K562 (cell line): Measurements from ENCODE around the gene ITPR1. TPM values are rescaled to one million over a fixed set of nuclear protein-coding genes. Genes with fewer than 3 reads are reported as not detected.

Source experiments
- ATF7 ChIP-seq: fragments of 450-650 bp; IDR thresholded peaks from 2 replicates; pipeline ENCODE4 v1.7.1; 2014; ENCODE audit warnings: mild to moderate bottlenecking, moderate library complexity
- BRD9 ChIP-seq: fragments of 450-650 bp; IDR thresholded peaks from 2 replicates; pipeline ENCODE4 v1.6.1; 2018; ENCODE audit warnings: low read depth; ENCODE audit not compliant: partially characterized antibody
- CBX3 ChIP-seq, 2 experiments: IDR thresholded peaks; 1 replicate in 1 of 2; 2 replicates in 1 of 2; pipeline ENCODE4 v1.6.1; 2012; ENCODE audit warnings: inconsistent platforms in 2 of 2, low read length in 2 of 2, borderline replicate concordance in 1 of 2, control low read depth in 1 of 2
- CUX1 ChIP-seq: fragments of 200-800 bp; sonication (Bioruptor generic); IDR thresholded peaks from 2 replicates; pipeline ENCODE4 v1.6.1; 2016; ENCODE audit warnings: missing genetic modification characterization, missing compliant biosample characterization
- GTF2E2 ChIP-seq: fragments of 200-800 bp; sonication (Bioruptor generic); IDR thresholded peaks from 2 replicates; pipeline ENCODE4 v1.6.1; 2016; ENCODE audit warnings: missing genetic modification characterization, missing compliant biosample characterization
- GTF2F1 ChIP-seq: IDR thresholded peaks from 2 replicates; pipeline ENCODE4 v1.6.1; 2011; ENCODE audit warnings: low read depth, low read length, improper control_type of control experiment
- L3MBTL2 ChIP-seq: fragments of 450-650 bp; IDR thresholded peaks from 2 replicates; pipeline ENCODE4 v1.6.1; 2016; ENCODE audit warnings: mild to moderate bottlenecking, moderate library complexity
- NBN ChIP-seq: fragments of 450-650 bp; IDR thresholded peaks from 2 replicates; pipeline ENCODE4 v1.6.1; 2016; ENCODE audit warnings: low read depth, mild to moderate bottlenecking
- SMARCA4 ChIP-seq: fragments of 450-650 bp; IDR thresholded peaks from 2 replicates; pipeline ENCODE4 v1.6.1; 2016
- THRAP3 ChIP-seq: fragments of 450-650 bp; IDR thresholded peaks from 2 replicates; pipeline ENCODE4 v1.6.1; 2016; ENCODE audit warnings: mild to moderate bottlenecking, inconsistent platforms, borderline replicate concordance
- ZBTB1 ChIP-seq: sonication (generic); formaldehyde crosslinking; IDR thresholded peaks from 2 replicates; pipeline ENCODE4 v1.8.1; 2023; ENCODE audit warnings: missing genetic modification reagents, low read depth, mild to moderate bottlenecking, borderline replicate concordance
- ZNF134 ChIP-seq: fragments of 250-450 bp; sonication (Bioruptor Pico); conservative IDR thresholded peaks from 2 replicates; pipeline ENCODE4 v1.4.0; 2020
- ZNF23 ChIP-seq: fragments of 250-450 bp; sonication (Bioruptor Pico); IDR thresholded peaks from 2 replicates; pipeline ENCODE4 v1.4.0; 2020; ENCODE audit warnings: mild to moderate bottlenecking
- ZNF57 ChIP-seq: fragments of 450-650 bp; formaldehyde crosslinking; IDR thresholded peaks from 2 replicates; pipeline ENCODE4 v1.4.0; 2020; ENCODE audit warnings: mild to moderate bottlenecking, moderate library complexity
- ZNF76 ChIP-seq: fragments of 250-450 bp; sonication (Bioruptor Pico); IDR thresholded peaks from 2 replicates; pipeline ENCODE4 v1.4.0; 2020; ENCODE audit warnings: mild to moderate bottlenecking, moderate library complexity, borderline replicate concordance
- polyA plus RNA-seq, 8 experiments: library from polyadenylated mRNA; depleted of rRNA in 4 of 8; stranded (reverse) in 5 of 8; unstranded in 3 of 8; fragments of >200 nt; fragmentation: Nextera tagmentation in 2 of 8; fragmentation: Illumina TruSeq in 1 of 8; extraction: Ambion mirVana in 2 of 8; extraction: Trizol in 1 of 8; gene quantifications; 2 replicates each; pipeline versions ENCODE4 v1.2.1 to v1.2.3, GENCODE V29; 2011 to 2014; ENCODE audit warnings: inconsistent platforms in 1 of 8, missing spikeins in 1 of 8
- total RNA-seq, 7 experiments: library from RNA; depleted of rRNA in 6 of 7; stranded (reverse); fragments of >200 nt in 6 of 7; fragmentation: Illumina TruSeq in 2 of 7; extraction: Trizol in 2 of 7; gene quantifications; 2 replicates each; pipeline versions ENCODE4 v1.2.1 to v1.2.3, GENCODE V29; 2011 to 2021; ENCODE audit warnings: low replicate concordance in 1 of 7
- TF ChIP-seq, protein P1 (sequence below): sonication (generic); formaldehyde crosslinking; IDR thresholded peaks from 2 replicates; pipeline ENCODE4 v1.8.0; 2023; ENCODE audit warnings: mild to moderate bottlenecking, missing genetic modification reagents
- TF ChIP-seq, protein P2 (sequence below), 2 experiments: fragments of 200-800 bp in 1 of 2; sonication (Bioruptor generic) in 1 of 2; sonication (generic) in 1 of 2; formaldehyde crosslinking in 1 of 2; IDR thresholded peaks in 1 of 2; conservative IDR thresholded peaks in 1 of 2; 2 replicates each; pipeline versions ENCODE4 v1.5.0 to v1.6.1; 2016 to 2020; ENCODE audit warnings: missing compliant biosample characterization in 1 of 2, missing genetic modification characterization in 1 of 2, missing genetic modification reagents in 1 of 2

Gene ITPR1
- total and polyA plus RNA-seq, 9 of the 15 experiments (the other 6 are each of a cell fraction or from before 2014, with no cell fraction given), result 22.4 to 40.0 (median 27.4) TPM

DNA sequence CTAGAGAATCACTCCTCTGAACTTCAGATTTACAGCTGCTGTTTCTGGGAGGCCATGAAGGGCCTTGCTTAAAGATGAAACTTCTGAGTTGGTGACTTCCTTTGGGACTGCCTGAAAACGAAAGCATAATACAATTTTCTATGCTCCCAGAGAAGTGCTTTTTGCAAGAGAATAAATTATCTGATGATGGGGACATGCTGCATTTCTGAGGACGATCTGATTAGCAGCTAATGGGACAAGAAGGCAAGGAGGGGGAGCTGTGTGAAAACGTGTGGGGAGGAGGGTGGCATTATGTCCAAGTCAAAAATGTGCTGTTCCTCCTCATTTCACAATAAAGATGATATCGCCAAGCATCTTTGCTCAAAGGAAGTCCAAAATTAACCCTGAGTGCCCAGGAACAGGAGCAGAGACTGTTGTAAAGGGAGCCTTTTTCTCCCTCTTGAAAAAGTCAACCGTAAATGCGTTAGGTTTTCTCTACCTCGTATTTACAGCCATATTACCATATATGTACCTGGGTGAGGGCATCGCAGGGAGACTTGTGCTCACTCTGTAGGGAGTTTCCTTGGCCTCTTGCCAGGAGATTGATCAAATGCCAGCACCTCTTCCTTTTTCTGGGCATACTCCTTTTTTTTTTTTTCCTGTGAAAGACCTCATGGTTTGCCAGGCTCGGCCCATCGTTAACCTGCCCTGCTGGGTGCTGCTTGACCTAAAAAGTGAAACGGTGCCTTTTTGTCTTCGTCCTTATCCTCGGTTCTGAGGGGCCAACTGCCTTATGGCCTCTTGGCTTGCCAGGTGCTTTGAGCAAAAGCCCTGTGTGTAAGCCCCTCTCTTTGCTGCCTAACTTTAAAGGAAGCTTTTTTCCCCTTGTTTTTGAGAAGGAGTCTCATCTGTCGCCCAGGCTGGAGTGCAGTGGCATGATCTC is 11.5 kb downstream of the ITPR1 start (continued):
- TF ChIP-seq ZNF134 (no peak), CBX3 (IDR thresholded peaks at IDR 0.05; ENCODE audit: borderline replicate concordance in 1 of 2, low read length in 2 of 2) (no peak), NBN (no peak), ATF7 (0 out of 2 replicates have a peak, but pooled peaks have one; percentile 16), SMARCA4 (peak; percentile 34; the same call in 1 of the 2 replicates), CUX1 (no peak), THRAP3 (no peak), BRD9 (no peak), ZNF57 (no peak), ZBTB1 (no peak), ZNF76 (CRISPR knock-in tag) (no peak), ZNF23 (no peak), GTF2E2 (tag) (no peak), L3MBTL2 (peak; percentile 20; the same call in 1 of the 2 replicates), GTF2F1 (no peak)
- TF ChIP-seq, protein P1, sequence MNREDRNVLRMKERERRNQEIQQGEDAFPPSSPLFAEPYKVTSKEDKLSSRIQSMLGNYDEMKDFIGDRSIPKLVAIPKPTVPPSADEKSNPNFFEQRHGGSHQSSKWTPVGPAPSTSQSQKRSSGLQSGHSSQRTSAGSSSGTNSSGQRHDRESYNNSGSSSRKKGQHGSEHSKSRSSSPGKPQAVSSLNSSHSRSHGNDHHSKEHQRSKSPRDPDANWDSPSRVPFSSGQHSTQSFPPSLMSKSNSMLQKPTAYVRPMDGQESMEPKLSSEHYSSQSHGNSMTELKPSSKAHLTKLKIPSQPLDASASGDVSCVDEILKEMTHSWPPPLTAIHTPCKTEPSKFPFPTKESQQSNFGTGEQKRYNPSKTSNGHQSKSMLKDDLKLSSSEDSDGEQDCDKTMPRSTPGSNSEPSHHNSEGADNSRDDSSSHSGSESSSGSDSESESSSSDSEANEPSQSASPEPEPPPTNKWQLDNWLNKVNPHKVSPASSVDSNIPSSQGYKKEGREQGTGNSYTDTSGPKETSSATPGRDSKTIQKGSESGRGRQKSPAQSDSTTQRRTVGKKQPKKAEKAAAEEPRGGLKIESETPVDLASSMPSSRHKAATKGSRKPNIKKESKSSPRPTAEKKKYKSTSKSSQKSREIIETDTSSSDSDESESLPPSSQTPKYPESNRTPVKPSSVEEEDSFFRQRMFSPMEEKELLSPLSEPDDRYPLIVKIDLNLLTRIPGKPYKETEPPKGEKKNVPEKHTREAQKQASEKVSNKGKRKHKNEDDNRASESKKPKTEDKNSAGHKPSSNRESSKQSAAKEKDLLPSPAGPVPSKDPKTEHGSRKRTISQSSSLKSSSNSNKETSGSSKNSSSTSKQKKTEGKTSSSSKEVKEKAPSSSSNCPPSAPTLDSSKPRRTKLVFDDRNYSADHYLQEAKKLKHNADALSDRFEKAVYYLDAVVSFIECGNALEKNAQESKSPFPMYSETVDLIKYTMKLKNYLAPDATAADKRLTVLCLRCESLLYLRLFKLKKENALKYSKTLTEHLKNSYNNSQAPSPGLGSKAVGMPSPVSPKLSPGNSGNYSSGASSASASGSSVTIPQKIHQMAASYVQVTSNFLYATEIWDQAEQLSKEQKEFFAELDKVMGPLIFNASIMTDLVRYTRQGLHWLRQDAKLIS (CRISPR knock-in tag), result no peak
- TF ChIP-seq, protein P2, sequence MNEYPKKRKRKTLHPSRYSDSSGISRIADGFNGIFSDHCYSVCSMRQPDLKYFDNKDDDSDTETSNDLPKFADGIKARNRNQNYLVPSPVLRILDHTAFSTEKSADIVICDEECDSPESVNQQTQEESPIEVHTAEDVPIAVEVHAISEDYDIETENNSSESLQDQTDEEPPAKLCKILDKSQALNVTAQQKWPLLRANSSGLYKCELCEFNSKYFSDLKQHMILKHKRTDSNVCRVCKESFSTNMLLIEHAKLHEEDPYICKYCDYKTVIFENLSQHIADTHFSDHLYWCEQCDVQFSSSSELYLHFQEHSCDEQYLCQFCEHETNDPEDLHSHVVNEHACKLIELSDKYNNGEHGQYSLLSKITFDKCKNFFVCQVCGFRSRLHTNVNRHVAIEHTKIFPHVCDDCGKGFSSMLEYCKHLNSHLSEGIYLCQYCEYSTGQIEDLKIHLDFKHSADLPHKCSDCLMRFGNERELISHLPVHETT (CRISPR knock-in tag; conservative IDR thresholded peaks at IDR 0.05 in 1 of 2, IDR thresholded peaks at IDR 0.05 in 1 of 2), result peak in 1 of 2 experiments; percentile 9; a peak in 1 of 4 replicates
